Nephron (organoid): ENCODE results near the gene INTS11.

Experiments used
- H3K27ac Mint-ChIP-seq, 3 experiments: 2 replicates each; pipeline ENCODE4 v1.8.0; 2020; ENCODE audit warnings: mixed read lengths in 3 of 3, mild to moderate bottlenecking in 2 of 3, moderate library complexity in 1 of 3
- H3K27me3 Mint-ChIP-seq: 2 replicates; pipeline ENCODE4 v1.8.0; 2021; ENCODE audit warnings: low read depth, mild to moderate bottlenecking, moderate library complexity, mixed read lengths
- H3K36me3 Mint-ChIP-seq: 2 replicates; pipeline ENCODE4 v1.8.0; 2020; ENCODE audit warnings: low read depth, mixed read lengths
- H3K4me1 Mint-ChIP-seq: 2 replicates; pipeline ENCODE4 v1.8.0; 2020; ENCODE audit warnings: mixed read lengths
- H3K4me3 Mint-ChIP-seq, 3 experiments: 2 replicates each; pipeline ENCODE4 v1.8.0; 2020; ENCODE audit warnings: mild to moderate bottlenecking in 3 of 3, mixed read lengths in 3 of 3, moderate library complexity in 2 of 3
- H3K9me3 Mint-ChIP-seq: 2 replicates; pipeline ENCODE4 v1.8.0; 2020; ENCODE audit warnings: mixed read lengths
- CTCF ChIP-seq, 3 experiments: fragments of 200-600 bp; sonication (generic); IDR thresholded peaks; one replicate each; pipeline ENCODE4 v1.5.0; 2021; ENCODE audit warnings: antibody characterized with exemption in 3 of 3; ENCODE audit not compliant: unreplicated experiment in 3 of 3

Gene INTS11

GRCh38 chr1:1298861-1299685, 25.4 kb downstream of the INTS11 start:
- no peak for TF ChIP-seq CTCF (IDR thresholded peaks at IDR 0.05; ENCODE audit: unreplicated experiment in 3 of 3)
- Mint-ChIP-seq H3K9me3 (no peaks in the 10 kb centered on the region), H3K4me1 (no peaks in the 10 kb centered on the region), H3K27ac (no peak overlapping the region), H3K36me3 (no peaks in the 10 kb centered on the region), H3K4me3 (no peak overlapping the region), H3K27me3 (no peaks in the 10 kb centered on the region)

GRCh38 chr1:1297802-1298424, 26.5 kb downstream of the INTS11 start:
- H3K4me3 Mint-ChIP-seq: no peak overlapping the region
- no peaks in the 10 kb centered on the region for H3K27me3 Mint-ChIP-seq
- no peaks in the 10 kb centered on the region for H3K9me3 Mint-ChIP-seq
- no peak for TF ChIP-seq CTCF (IDR thresholded peaks at IDR 0.05; ENCODE audit: unreplicated experiment in 3 of 3)
- no peaks in the 10 kb centered on the region for H3K36me3 Mint-ChIP-seq
- H3K27ac Mint-ChIP-seq: no peak overlapping the region
- H3K4me1 Mint-ChIP-seq: no peaks in the 10 kb centered on the region

GRCh38 chr1:1296070-1297061, 28.1 kb downstream of the INTS11 start:
- Mint-ChIP-seq H3K4me1 (no peaks in the 10 kb centered on the region), H3K9me3 (no peaks in the 10 kb centered on the region), H3K27ac (no peak overlapping the region), H3K4me3 (no peak overlapping the region), H3K27me3 (no peaks in the 10 kb centered on the region), H3K36me3 (no peaks in the 10 kb centered on the region)
- no peak for TF ChIP-seq CTCF (IDR thresholded peaks at IDR 0.05; ENCODE audit: unreplicated experiment in 3 of 3)

GRCh38 chr1:1295154-1295923, 29.1 kb downstream of the INTS11 start:
- no peak overlapping the region for H3K4me3 Mint-ChIP-seq
- TF ChIP-seq CTCF (IDR thresholded peaks at IDR 0.05; ENCODE audit: unreplicated experiment in 3 of 3): no peak
- no peaks in the 10 kb centered on the region for H3K9me3 Mint-ChIP-seq
- no peaks in the 10 kb centered on the region for H3K36me3 Mint-ChIP-seq
- H3K27ac Mint-ChIP-seq: no peak overlapping the region
- no peaks in the 10 kb centered on the region for H3K27me3 Mint-ChIP-seq
- H3K4me1 Mint-ChIP-seq: no peaks in the 10 kb centered on the region

- TF ChIP-seq CTCF (IDR thresholded peaks at IDR 0.05; ENCODE audit: unreplicated experiment in 3 of 3): no peak
- Mint-ChIP-seq H3K27ac (no peak overlapping the region), H3K36me3 (no peaks in the 10 kb centered on the region), H3K27me3 (no peaks in the 10 kb centered on the region), H3K4me1 (no peaks in the 10 kb centered on the region), H3K4me3 (no peak overlapping the region), H3K9me3 (no peaks in the 10 kb centered on the region)
Measured at GRCh38 chr1:1294250-1294890, 30.1 kb downstream of the INTS11 start.
